Measurements from ENCODE around the gene ZNRD2. TPM values are rescaled to one million over a fixed set of nuclear protein-coding genes. Genes with fewer than 3 reads are reported as not detected.

ZNRD2 gene
- total RNA-seq, 1 experiment from 2014 or later: 66.8 TPM

- BruUV-seq (replicated peaks): no TSS peak
- Histone ChIP-seq H3K9me3 (ENCODE audit: control insufficient read depth in 1 of 2, insufficient read depth in 1 of 2, low read depth in 1 of 2, low read length in 2 of 2) (no peaks in the 10 kb centered on the region), H3K4me1 (ENCODE audit: control insufficient read depth in 1 of 2, insufficient read depth in 2 of 2, low read length in 2 of 2) (peaks cover 4 to 11% of the 10 kb centered on the region in 2 experiments), H3K36me3 (ENCODE audit: control insufficient read depth in 1 of 2, insufficient read depth in 2 of 2, low read length in 2 of 2) (peaks cover 19 to 24% of the 10 kb centered on the region in 2 experiments; a peak in 3 of 4 replicates), H3K27ac (ENCODE audit: low read depth, low read length) (no peak overlapping the region; the same call in 1 of the 2 replicates), H3K4me2 (ENCODE audit: low read length) (no peak overlapping the region), H4K20me1 (ENCODE audit: insufficient read depth) (no peaks in the 10 kb centered on the region), H3K4me3 (replicated peaks in 1 of 2; ENCODE audit: low read depth in 1 of 2, low read length in 2 of 2) (no peak overlapping the region), H3K27me3 (ENCODE audit: insufficient read depth, low read length) (no peaks in the 10 kb centered on the region), H3K9ac (ENCODE audit: low read length) (no peak overlapping the region), H3K9me2 (ENCODE audit: insufficient read depth) (no peaks in the 10 kb centered on the region), H2AFZ (ENCODE audit: low read depth, low read length, poor library complexity, severe bottlenecking) (no peak overlapping the region), H3K79me2 (ENCODE audit: insufficient read depth, low read length) (peaks cover 41% of the 10 kb centered on the region)
- CTCF ChIA-PET: no interaction called here
- POLR2A ChIA-PET: no interaction called here
- RAD21 ChIA-PET (ENCODE audit: low non-redundant PET in 1 of 2, low total read pairs in 2 of 2, uncharacterized antibody in 2 of 2, unreplicated experiment in 2 of 2): no interaction called here
- TF ChIP-seq EGR1 (IDR thresholded peaks at IDR 0.05; ENCODE audit: low read depth) (no peak), SRF (IDR thresholded peaks at IDR 0.05; ENCODE audit: low read depth) (no peak), RAD21 (IDR thresholded peaks at IDR 0.05; ENCODE audit: low read depth) (no peak), ZNF274 (IDR thresholded peaks at IDR 0.05; ENCODE audit: low read depth, low read length) (no peak), EZH2phosphoT487 (IDR thresholded peaks at IDR 0.05; ENCODE audit: borderline replicate concordance) (no peak), ZFX (IDR thresholded peaks at IDR 0.05) (no peak)
- intact Hi-C loops (cut with micrococcal nuclease): no loop called here
- ATAC-seq: no peak
- no peak for DNase-seq (ENCODE audit: low read depth, low spot score)
Observed at GRCh38 chr11:65618763-65619162, 48.5 kb downstream of the ZNRD2 start.

- Histone ChIP-seq H3K27ac (ENCODE audit: low read depth, low read length) (no peak overlapping the region), H2AFZ (ENCODE audit: low read depth, low read length, poor library complexity, severe bottlenecking) (no peak overlapping the region), H3K9me2 (ENCODE audit: insufficient read depth) (no peaks in the 10 kb centered on the region), H3K27me3 (ENCODE audit: insufficient read depth, low read length) (no peaks in the 10 kb centered on the region), H3K4me3 (replicated peaks in 1 of 2; ENCODE audit: low read depth in 1 of 2, low read length in 2 of 2) (no peak overlapping the region), H3K9me3 (ENCODE audit: control insufficient read depth in 1 of 2, insufficient read depth in 1 of 2, low read depth in 1 of 2, low read length in 2 of 2) (no peaks in the 10 kb centered on the region), H4K20me1 (ENCODE audit: insufficient read depth) (no peaks in the 10 kb centered on the region), H3K4me1 (ENCODE audit: control insufficient read depth in 1 of 2, insufficient read depth in 2 of 2, low read length in 2 of 2) (peaks cover 4 to 11% of the 10 kb centered on the region in 2 experiments), H3K36me3 (ENCODE audit: control insufficient read depth in 1 of 2, insufficient read depth in 2 of 2, low read length in 2 of 2) (peaks cover 20 to 24% of the 10 kb centered on the region in 2 experiments; a peak in 3 of 4 replicates), H3K79me2 (ENCODE audit: insufficient read depth, low read length) (peaks cover 35% of the 10 kb centered on the region), H3K4me2 (ENCODE audit: low read length) (no peak overlapping the region), H3K9ac (ENCODE audit: low read length) (no peak overlapping the region)
- DNase-seq (ENCODE audit: low read depth, low spot score): no peak
- ChIA-PET POLR2A (no interaction called here), CTCF (no interaction called here), RAD21 (ENCODE audit: low non-redundant PET in 1 of 2, low total read pairs in 2 of 2, uncharacterized antibody in 2 of 2, unreplicated experiment in 2 of 2) (no interaction called here)
- no peak for TF ChIP-seq CTCF (IDR thresholded peaks at IDR 0.05 in 2 of 3, conservative IDR thresholded peaks at IDR 0.05 in 1 of 3; ENCODE audit: borderline replicate concordance in 1 of 3, insufficient read depth in 1 of 3, low read depth in 2 of 3, low read length in 2 of 3)
- TF ChIP-seq SRF (IDR thresholded peaks at IDR 0.05; ENCODE audit: low read depth): no peak
- TF ChIP-seq YY1 (IDR thresholded peaks at IDR 0.05; ENCODE audit: extremely low read depth, insufficient replicate concordance, low read depth, low read length): no peak
- no peak for TF ChIP-seq MAX (IDR thresholded peaks at IDR 0.05)
- TF ChIP-seq, protein P1, sequence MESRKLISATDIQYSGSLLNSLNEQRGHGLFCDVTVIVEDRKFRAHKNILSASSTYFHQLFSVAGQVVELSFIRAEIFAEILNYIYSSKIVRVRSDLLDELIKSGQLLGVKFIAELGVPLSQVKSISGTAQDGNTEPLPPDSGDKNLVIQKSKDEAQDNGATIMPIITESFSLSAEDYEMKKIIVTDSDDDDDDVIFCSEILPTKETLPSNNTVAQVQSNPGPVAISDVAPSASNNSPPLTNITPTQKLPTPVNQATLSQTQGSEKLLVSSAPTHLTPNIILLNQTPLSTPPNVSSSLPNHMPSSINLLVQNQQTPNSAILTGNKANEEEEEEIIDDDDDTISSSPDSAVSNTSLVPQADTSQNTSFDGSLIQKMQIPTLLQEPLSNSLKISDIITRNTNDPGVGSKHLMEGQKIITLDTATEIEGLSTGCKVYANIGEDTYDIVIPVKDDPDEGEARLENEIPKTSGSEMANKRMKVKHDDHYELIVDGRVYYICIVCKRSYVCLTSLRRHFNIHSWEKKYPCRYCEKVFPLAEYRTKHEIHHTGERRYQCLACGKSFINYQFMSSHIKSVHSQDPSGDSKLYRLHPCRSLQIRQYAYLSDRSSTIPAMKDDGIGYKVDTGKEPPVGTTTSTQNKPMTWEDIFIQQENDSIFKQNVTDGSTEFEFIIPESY (IDR thresholded peaks at IDR 0.05; ENCODE audit: extremely low read depth, insufficient replicate concordance, low read length): no peak
- TF ChIP-seq JUND (IDR thresholded peaks at IDR 0.05): no peak
- TF ChIP-seq EGR1 (IDR thresholded peaks at IDR 0.05; ENCODE audit: low read depth): no peak
- intact Hi-C loops (cut with micrococcal nuclease): no loop called here
- no peak for ATAC-seq
- no TSS peak for BruUV-seq (replicated peaks)
Observed at GRCh38 chr11:65619281-65619928, 49.1 kb downstream of the ZNRD2 start.
